GM19463 (cell line): ENCODE measurements around the gene HOXD12.

Source experiments
- ATAC-seq: cut with Tn5 transposase; IDR thresholded peaks from one replicate; pipeline ENCODE4 v1.9.1; 2021; ENCODE audit warnings: mild to moderate bottlenecking, moderate library complexity; ENCODE audit not compliant: unreplicated experiment

Gene HOXD12

DNA sequence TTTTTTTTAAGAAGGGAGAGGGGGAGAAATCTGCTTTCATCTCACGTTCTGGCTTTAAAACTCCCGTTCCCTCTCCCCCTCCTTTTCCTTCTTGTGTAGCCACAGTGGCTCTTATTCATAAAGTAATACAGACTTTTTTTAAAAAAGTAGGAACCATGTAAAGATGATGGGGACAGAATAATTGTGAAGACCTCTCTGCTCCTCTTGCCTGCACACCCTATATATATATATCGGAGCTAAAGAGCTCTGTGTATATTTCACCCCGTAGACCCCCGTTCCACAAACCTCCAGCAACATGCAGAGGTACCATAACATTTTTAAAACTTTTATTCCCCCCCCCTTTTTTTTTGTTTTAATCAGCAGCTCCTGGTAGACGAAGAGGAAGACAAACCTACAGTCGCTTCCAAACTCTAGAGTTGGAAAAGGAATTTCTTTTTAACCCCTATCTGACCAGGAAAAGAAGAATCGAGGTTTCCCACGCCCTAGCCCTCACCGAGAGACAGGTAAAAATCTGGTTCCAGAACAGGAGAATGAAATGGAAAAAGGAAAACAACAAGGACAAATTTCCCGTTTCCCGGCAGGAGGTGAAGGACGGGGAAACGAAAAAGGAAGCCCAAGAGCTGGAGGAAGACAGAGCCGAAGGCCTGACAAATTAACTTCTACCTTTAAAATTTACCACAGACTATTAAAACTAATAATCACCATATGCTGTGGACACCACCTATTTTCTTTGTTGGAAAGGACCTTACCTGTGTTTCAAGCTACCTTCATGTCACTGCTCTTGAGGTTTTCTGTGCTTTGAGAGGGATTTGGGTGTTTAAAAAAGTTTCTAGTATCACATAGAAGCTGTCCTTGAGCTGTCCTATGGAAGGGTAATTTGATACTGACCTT is 31.6 kb downstream of the HOXD12 start:
- ATAC-seq, result no peak

- ATAC-seq, result no peak
These were observed 32.2 kb downstream of the HOXD12 start for GRCh38 chr2:176131848-176132158.

DNA sequence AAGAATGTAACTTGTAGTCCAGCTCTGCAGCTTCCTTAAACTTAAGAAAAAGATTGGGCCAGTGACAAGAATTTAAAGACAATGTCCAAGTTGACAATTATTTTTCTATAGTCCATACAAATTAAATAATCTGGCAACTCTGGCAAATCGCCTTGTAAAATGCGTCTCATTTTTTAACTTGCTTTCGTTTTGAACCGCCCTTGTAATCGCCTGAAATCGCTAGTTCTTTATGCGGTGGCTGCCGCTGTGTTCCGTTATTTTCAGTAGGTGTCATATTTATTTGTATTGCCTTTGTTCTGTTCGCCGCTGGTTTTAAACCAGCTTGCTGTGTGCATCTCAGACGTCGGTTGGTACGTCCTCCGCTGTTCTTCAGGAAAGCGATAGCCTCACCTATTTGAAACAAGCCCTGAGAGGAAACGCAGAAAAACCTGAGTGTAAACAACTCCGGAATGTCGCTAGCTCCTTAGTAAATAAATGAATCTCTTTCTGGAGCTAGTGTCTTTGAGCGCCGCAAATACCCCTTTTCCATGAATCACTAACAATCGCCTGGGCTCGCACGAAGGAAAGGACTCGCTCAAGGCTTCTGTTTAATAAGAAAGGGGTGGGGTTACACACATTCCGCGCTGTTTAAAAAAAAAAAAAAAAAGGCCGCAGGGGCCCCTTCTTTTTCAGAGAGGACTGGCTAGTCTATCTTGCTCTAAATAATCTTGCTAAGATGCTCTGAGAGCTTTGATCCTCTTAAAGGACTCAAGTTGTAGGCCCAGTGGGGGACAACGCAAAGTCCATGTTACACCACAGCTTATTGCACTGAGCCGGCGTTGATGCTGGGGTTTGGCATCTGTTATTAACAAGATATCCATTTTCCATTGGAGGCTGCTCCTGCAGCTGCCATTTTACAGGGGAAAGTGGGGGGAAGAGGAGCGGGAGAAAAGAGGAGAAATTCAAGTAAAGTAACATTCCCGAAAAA is 32.9 kb downstream of the HOXD12 start:
- no peak for ATAC-seq

DNA sequence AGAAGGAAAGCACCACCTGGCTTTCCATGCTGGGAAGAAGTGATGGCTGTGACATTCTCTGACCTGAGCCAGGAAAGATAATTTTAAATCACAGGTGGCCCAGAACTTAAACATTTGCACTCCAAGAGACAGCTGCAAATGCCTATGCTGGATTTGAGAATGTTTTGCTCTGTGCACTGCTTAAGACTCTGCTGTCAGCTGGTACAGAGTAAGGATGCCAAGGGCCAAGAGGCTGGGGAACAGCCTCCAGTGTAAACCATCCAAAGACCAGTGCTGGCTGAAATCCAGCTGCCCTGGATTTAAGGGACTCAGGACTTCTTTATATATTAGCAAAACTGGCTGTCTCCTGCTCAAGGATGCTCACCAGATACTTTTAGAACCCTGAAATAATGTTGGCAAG is 33.8 kb downstream of the HOXD12 start:
- ATAC-seq, result no peak

DNA sequence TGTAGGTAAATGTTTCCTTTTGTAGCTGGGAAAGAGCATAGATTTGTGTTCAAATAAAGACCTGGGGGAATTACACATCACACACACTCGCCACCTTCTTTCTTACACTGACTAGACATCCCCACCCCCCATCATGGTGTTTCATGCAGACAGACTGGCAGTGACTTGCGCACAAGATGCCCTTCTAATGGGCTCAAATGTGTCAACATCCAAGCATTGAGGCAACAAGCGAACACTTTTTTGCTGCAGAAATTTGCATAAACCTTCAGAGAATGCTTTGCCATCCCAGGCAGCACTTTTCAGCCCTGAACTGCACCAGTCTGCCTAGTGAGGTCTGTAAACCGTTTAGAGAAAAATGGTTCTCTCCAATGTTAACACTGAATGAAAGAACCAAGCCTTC is 34.4 kb downstream of the HOXD12 start:
- no peak for ATAC-seq

GRCh38 chr2:176135035-176135440 is 35.4 kb downstream of the HOXD12 start:
- ATAC-seq, result no peak

DNA sequence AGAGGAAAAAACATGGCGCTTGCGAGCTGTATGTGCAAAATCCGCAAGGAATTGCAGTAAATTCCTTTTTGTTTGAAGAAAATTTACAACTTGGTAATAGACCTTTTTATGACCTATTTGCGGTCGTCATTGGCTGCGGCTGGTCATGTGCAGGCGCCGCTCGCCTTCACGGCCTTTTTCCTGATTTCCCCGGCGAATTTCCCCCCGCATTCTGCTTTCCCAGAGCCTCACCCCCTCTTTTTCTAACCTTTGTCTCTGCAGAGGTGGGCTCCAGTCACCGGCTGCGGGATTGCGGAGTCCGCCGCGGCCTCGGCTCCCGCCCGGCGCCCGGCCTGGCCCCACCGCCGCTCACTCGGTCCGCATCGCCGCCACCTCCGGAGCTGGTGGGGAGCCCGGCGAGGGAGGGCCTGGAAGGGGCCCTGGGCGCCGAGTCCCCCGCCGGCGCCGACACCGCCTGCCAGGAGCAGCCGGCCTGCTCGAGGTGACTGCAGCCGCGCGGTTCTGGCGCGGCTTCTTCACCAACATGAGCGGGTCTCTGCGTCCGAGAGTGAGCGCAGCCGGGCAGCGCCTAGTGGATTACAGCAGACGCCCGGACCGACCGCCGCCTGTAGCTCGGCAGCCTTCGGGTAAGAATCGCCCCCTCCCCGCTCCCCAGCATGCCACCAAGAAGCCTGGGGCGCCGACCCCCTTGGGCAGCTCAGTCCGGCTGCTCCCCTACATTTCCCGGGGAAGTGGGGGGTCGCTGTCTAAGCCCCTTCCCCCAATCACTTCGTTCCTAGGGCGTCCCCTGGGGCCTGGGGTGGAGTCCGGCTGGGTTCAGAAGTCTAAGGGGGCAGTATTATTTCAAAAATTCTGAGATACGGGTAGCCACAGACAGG is 37.0 kb downstream of the HOXD12 start:
- ATAC-seq, result no peak

- ATAC-seq, result no peak
These were observed 37.6 kb downstream of the HOXD12 start for GRCh38 chr2:176137252-176137580.

GRCh38 chr2:176137906-176138305 is 38.3 kb downstream of the HOXD12 start:
- no peak for ATAC-seq

GRCh38 chr2:176138526-176138922 is 38.9 kb downstream of the HOXD12 start:
- no peak for ATAC-seq

DNA sequence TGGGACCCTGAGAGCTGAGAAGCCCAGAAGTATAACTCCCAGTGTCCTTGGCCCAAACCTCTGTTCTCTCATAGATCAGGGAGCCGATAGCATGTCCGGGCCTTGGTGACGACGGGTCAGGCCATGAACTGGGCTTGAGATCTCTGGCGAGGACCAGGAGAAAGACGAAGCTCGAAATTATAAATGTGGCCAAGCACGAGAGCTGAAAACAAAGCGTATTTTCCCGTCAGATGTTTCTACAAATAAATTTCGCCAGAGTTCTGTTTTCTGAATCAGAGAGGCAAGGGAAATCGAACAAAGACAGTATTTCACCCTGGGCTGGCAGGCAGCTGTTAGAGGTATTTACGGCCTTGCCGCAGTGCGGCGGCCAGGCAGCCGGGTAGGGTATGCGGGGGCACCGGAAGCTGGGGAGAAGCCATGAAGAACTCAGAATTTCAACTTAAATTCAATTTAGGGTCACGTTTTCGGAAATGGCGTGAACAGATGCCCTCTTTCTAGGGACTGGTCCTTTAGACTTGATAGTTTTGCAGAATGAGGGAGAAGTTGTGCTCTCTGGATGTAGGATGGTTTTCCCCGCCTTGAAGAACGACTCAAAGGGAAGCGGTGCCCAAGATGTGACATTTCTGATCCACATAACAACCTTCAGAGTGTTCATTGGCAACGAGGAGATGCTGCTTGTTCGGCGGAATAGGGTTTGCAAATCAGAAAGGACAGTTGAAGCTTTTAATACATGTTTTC is 39.5 kb downstream of the HOXD12 start:
- no peak for ATAC-seq

DNA sequence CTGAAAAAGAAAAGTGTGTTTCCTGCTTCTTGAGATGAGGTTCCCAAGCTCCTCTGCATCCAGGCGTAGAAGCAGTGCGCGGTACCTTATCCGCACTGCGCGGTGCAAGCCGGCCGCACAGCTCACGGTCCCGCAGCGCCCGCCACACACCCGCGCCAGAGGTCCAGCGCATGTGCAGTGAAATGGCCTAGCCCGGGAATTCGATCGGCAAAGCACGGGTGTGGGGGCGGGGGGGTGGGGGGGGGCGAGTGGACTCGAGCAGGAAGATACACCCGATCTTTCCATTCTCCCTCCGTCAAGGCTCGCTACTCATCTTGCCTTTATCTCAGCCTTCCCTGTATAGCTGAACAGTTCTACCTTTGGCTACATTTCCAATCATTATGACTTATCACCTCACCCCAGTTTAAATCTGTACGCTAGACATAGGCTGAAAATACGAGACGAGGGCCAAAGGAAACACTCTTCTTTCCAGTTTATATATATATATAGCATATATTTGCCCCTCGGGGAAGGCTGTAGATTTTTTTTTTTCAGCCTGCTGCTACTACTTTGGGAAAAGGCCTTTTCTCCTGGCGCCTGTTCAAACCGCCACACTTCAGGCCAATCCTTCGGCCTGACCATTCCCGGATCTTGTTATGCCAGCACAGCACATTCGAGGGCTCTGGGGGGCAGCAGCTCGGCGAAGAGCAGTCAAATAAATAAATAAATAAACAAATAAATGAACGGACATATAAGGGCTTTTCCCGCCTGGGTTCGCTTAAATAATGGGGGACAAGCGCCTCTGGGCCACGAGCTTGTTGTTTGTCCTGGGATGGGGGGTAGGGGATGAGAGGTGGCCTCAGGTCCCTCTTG is 40.3 kb downstream of the HOXD12 start:
- no peak for ATAC-seq

DNA sequence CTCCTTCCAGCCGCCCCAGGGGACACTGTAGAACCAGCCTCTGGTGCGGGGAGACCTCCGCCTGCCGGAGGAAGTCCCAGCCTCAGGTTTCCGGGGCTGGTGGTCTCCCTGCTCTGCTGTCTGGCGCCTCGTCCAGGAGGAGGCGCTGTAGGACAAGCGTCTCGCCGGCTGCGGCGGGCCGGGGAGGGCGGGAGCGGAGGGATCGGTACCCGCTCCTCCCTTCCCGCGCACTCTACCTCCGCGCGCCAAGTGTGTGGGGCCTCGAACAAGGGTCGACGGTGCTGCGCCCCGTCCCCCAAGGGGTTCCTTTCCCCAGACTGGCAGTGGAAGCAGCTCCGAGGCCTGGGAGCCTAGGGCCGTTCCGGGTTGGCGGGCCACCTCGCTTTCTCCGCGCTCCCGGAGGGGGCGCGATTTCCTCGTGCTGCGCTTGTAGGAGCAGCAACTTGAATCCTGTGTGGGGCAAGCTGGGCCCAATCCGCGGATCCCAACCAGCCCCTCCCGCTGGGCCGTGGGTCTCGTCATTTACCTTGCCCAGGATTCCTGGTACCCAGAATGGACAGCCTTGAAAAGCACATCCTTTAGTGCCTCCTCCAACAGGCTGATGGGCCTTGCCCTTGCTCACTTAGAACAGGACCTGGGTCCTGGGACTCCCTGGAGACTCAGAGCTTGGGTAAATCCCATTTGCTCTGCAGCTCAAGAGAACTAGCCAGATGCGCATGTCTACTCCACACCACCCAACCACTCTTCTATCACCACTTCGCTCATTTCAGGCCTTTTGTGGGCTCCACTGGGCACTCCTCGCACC is 41.1 kb downstream of the HOXD12 start:
- ATAC-seq, result peak; percentile 96

DNA sequence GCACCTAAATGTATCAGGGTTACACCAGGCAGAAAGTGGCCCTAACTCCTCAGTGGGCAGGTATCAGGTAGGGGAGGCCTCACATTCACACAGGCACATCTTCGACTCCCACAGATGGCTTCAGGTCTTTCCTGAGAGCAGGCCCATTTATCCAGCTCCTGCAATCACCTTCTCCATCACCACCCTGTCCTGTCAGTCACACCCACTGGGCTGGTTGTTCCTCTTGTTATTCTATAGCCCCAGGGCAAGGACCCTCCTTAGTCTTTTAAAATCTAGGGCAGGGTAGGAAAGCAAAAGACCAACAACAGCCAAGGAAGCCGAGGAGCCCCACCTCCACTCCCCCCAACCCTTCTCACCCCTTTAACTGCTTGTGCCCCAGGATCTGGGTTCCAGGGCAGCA is 42.7 kb downstream of the HOXD12 start:
- no peak for ATAC-seq

DNA sequence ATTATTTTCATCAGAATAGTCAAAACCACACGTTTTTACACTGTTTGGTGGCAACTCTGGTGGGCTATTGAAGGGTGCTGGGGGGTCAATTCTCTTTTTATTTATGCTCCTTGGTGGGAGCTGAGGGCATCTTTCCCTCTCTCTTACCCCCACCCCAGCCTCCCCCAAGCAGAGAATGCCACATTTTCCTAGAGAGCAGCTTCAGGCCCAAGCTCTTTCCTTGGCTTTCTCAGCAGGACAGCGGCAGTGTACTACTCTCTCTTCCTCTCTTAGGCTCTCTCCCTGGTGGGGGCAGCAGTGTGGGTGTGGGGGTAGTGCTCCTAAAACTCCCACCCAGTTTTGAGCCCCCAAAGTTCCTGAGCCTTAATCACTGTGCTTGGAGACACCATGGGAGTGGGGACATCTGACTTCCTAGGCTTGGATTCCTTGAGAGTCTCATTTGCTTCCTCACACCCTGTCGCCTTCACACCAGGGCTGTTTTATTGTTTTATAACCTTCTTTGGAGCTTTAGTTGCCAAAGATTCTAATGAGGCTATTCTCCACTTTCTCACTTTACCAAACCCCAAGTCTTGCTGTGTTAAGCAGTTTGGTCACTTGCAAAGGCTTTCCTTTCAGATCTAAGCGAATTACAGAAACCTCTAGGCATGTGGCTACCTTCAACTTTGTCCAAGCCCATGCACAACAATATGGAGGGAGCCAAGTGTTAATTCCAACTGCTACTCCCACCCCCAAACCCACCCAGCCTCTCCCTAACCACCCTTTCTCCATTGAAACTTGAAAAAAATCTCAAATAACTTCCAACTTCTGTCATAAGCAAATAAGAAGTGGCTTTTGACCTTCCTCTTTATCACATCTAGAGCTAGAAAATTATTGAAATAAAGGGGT is 45.7 kb downstream of the HOXD12 start:
- no peak for ATAC-seq

- ATAC-seq, result no peak
These were observed 46.5 kb downstream of the HOXD12 start for GRCh38 chr2:176146101-176146500.

DNA sequence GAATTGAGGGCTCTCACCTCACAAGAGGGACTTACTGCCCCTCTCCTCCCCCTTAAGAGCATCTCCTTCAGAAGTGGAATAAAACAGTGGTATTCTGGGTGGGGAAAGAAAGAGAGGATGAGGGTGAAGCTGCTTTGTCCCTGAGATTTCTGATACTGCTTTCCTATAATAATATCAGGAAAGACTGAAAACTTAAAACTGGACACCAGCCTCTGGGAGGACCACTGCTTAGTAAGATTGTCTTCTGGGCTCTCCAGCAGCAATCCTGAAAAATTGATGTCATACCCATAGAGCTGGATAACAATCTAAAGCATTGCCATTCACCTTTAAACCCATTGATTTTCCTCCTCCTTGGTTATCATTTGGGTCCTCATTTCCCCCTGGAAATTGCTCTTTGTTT is 47.0 kb downstream of the HOXD12 start:
- no peak for ATAC-seq
